22Rv1 (cell line): ENCODE results near the gene FLT4.

Experiments
- ZFX ChIP-seq: fragments of 450-650 bp; IDR thresholded peaks from 2 replicates; pipeline ENCODE4 v1.6.1; 2017; ENCODE audit warnings: antibody characterized with exemption, borderline replicate concordance
- TF ChIP-seq, protein P1 (sequence below): fragments of 450-650 bp; IDR thresholded peaks from 2 replicates; pipeline ENCODE4 v1.5.1; 2017; ENCODE audit warnings: mild to moderate bottlenecking

DNA sequence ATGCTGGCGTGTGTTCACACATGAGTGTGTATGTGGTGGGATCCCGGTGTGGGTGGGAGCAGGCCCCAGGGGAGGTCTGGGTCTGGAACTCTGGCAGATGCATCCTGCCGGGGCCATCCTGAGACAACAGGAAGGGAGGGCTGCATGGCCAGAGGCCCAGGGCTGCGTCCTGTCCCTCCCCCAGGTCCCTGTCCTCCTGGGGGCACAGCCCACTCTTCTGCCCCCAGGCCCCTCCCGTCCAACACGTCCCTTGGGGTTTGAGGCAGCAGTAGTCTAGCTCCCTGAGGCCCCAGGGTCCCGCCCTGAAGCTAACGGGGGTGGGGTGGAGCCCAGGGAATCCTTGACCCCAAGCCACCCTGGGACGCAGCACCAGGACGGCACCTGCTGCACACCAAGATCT lies 16.6 kb downstream of the FLT4 start:
- TF ChIP-seq, protein P1, sequence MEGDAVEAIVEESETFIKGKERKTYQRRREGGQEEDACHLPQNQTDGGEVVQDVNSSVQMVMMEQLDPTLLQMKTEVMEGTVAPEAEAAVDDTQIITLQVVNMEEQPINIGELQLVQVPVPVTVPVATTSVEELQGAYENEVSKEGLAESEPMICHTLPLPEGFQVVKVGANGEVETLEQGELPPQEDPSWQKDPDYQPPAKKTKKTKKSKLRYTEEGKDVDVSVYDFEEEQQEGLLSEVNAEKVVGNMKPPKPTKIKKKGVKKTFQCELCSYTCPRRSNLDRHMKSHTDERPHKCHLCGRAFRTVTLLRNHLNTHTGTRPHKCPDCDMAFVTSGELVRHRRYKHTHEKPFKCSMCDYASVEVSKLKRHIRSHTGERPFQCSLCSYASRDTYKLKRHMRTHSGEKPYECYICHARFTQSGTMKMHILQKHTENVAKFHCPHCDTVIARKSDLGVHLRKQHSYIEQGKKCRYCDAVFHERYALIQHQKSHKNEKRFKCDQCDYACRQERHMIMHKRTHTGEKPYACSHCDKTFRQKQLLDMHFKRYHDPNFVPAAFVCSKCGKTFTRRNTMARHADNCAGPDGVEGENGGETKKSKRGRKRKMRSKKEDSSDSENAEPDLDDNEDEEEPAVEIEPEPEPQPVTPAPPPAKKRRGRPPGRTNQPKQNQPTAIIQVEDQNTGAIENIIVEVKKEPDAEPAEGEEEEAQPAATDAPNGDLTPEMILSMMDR = no peak
- TF ChIP-seq ZFX = no peak
